K562 (cell line): ENCODE data around the gene FHIT. TPM values are rescaled to one million over a fixed set of nuclear protein-coding genes. Genes with fewer than 3 reads are reported as not detected.

ENCODE experiments used
- ATAC-seq: fragments of 200-7000 bp; cut with Tn5 transposase; 3 replicates; pipeline ENCODE4 v1.9.1; 2020; ENCODE audit warnings: moderate library complexity
- BruUV-seq: library from RNA; stranded (reverse); fragments of 400-500 nt; replicated peaks from 2 replicates; lab custom pipeline; 2021; lab: Mats Ljungman, UMichigan
- CTCF ChIA-PET: fragments of 300-600 bp; formaldehyde crosslinking; extraction: SDS; loops from one replicate; lab custom pipeline; 2021; ENCODE audit warnings: low intra/inter-chr PET ratio; lab: Yijun Ruan, JAX
- POLR2A ChIA-PET: fragments of 300-600, 350-650 bp; sonication (Branson Sonifier 250); formaldehyde crosslinking; extraction: SDS; loops from one replicate; lab custom pipeline; 2021; ENCODE audit warnings: antibody characterized with exemption, inconsistent platforms; lab: Yijun Ruan, JAX
- DNase-seq, 4 experiments: peaks; one replicate each; pipeline versions ENCODE4 v3.0.0 to v3.0.0-alpha.2; 2011 to 2018; ENCODE audit warnings: low spot score in 3 of 4, mixed read lengths in 3 of 4; ENCODE audit errors: extremely low read depth in 1 of 4
- FAIRE-seq: peaks from 2 replicates; lab custom pipeline; 2011; peaks lifted over from hg19 to GRCh38; lab: Jason Lieb, UNC
- H2AFZ ChIP-seq: 2 replicates; pipeline ENCODE4 v1.6.0; 2011; ENCODE audit warnings: low read depth, low read length, control low read depth, inconsistent platforms
- H3K27ac ChIP-seq: fragments of 200-600 bp; 3 replicates; pipeline ENCODE4 v1.8.0; 2011; ENCODE audit warnings: low read depth, mild to moderate bottlenecking, control low read depth, inconsistent platforms, low read length, moderate library complexity, mixed read lengths; ENCODE audit errors: extremely low read depth
- H3K27me3 ChIP-seq, 2 experiments: fragments of 300-600 bp in 1 of 2; 2 replicates in 1 of 2; 3 replicates in 1 of 2; pipeline versions ENCODE4 v1.6.0 to v1.8.0; 2011; ENCODE audit warnings: inconsistent platforms in 2 of 2, low read length in 2 of 2, mild to moderate bottlenecking in 1 of 2, mixed read lengths in 1 of 2, moderate library complexity in 1 of 2; ENCODE audit not compliant: control insufficient read depth in 2 of 2, insufficient read depth in 2 of 2
- H3K36me3 ChIP-seq: fragments of 300-600 bp; 3 replicates; pipeline ENCODE4 v1.8.0; 2011; ENCODE audit warnings: mild to moderate bottlenecking, low read length, inconsistent platforms; ENCODE audit not compliant: control insufficient read depth, insufficient read depth
- H3K4me1 ChIP-seq, 2 experiments: fragments of 200-600 bp in 1 of 2; replicated peaks in 1 of 2; 2 replicates in 1 of 2; 3 replicates in 1 of 2; pipeline versions ENCODE4 v1.5.1 to v1.8.0; 2011; ENCODE audit warnings: inconsistent platforms in 2 of 2, low read length in 2 of 2, mild to moderate bottlenecking in 1 of 2, mixed read lengths in 1 of 2, moderate library complexity in 1 of 2; ENCODE audit not compliant: control insufficient read depth in 2 of 2, insufficient read depth in 2 of 2
- H3K4me2 ChIP-seq: 2 replicates; pipeline ENCODE4 v1.6.1; 2011; ENCODE audit warnings: low read length, control low read depth, inconsistent platforms, mixed read lengths; ENCODE audit not compliant: insufficient read depth
- H3K4me3 ChIP-seq: fragments of 200-600 bp; sonication (generic), shearing (Covaris generic); 2 replicates; pipeline ENCODE4 v1.5.1; 2016; ENCODE audit warnings: control low read depth, inconsistent platforms
- H3K79me2 ChIP-seq: fragments of 200-600 bp; 3 replicates; pipeline ENCODE4 v1.8.0; 2011; ENCODE audit warnings: low read length, inconsistent platforms; ENCODE audit not compliant: control insufficient read depth, insufficient read depth
- H3K9ac ChIP-seq, 2 experiments: 2 replicates each; pipeline versions ENCODE4 v1.6.0 to v1.6.1; 2011; ENCODE audit warnings: low read depth in 2 of 2, low read length in 2 of 2, control low read depth in 1 of 2, inconsistent platforms in 1 of 2, mild to moderate bottlenecking in 1 of 2, mixed read lengths in 1 of 2; ENCODE audit not compliant: insufficient read depth in 1 of 2
- H3K9me1 ChIP-seq: one replicate; pipeline ENCODE4 v1.6.0; 2011; ENCODE audit warnings: inconsistent platforms, mild to moderate bottlenecking, low read length, moderate library complexity; ENCODE audit not compliant: control insufficient read depth, insufficient read depth
- H3K9me3 ChIP-seq: replicated peaks from 2 replicates; pipeline ENCODE4 v1.5.1; 2011; ENCODE audit warnings: low read depth, low read length, inconsistent platforms; ENCODE audit not compliant: control insufficient read depth, insufficient read depth
- H4K20me1 ChIP-seq: replicated peaks from 2 replicates; pipeline ENCODE4 v1.6.1; 2011; ENCODE audit warnings: low read length, inconsistent platforms, mixed read lengths; ENCODE audit not compliant: control insufficient read depth, insufficient read depth
- ELF4 ChIP-seq: fragments of 450-650 bp; formaldehyde crosslinking; IDR thresholded peaks from 2 replicates; pipeline ENCODE4 v1.4.0; 2022; ENCODE audit warnings: missing genetic modification characterization
- GABPA ChIP-seq: fragments of 200-800 bp; sonication (Bioruptor generic); conservative IDR thresholded peaks from 2 replicates; pipeline ENCODE4 v1.6.1; 2016; ENCODE audit warnings: low read depth, missing genetic modification characterization, missing compliant biosample characterization
- HNRNPK ChIP-seq: fragments of 200-400 bp; formaldehyde crosslinking; IDR thresholded peaks from one replicate; pipeline ENCODE4 v1.6.1; 2018; ENCODE audit warnings: mild to moderate bottlenecking, low read depth, low read length; ENCODE audit not compliant: poor library complexity, severe bottlenecking
- MAFK ChIP-seq: IDR thresholded peaks from 2 replicates; pipeline ENCODE4 v1.6.1; 2011; ENCODE audit warnings: low read length, improper control_type of control experiment
- SMARCB1 ChIP-seq: IDR thresholded peaks from 2 replicates; pipeline ENCODE4 v1.6.1; 2011; ENCODE audit warnings: improper control_type of control experiment, low read depth; ENCODE audit not compliant: insufficient read length
- ZKSCAN8 ChIP-seq: fragments of 200-800 bp; sonication (Bioruptor generic); IDR thresholded peaks from 2 replicates; pipeline ENCODE4 v1.6.1; 2016; ENCODE audit warnings: missing genetic modification characterization, missing compliant biosample characterization
- WGBS: fragments of 100-300 bp; shearing (Covaris generic); methylation state at CpG from one replicate; pipeline ENCODE4 v1.1.6; 2016; ENCODE audit warnings: low coverage, mixed read lengths; ENCODE audit not compliant: insufficient coverage; ENCODE audit errors: missing lambda C conversion rate; 5-methylcytosine and 5-hydroxymethylcytosine counted together
- in situ Hi-C: fragments of 300-500 bp; cut with MboI; formaldehyde crosslinking; loops from 4 replicates; pipeline ENCODE4 v1.15.0; 2018; ENCODE audit warnings: inconsistent platforms, mixed read lengths
- intact Hi-C: fragments of 100-400 bp; cut with micrococcal nuclease; formaldehyde crosslinking; loops from 2 replicates; pipeline ENCODE4 v1.14.2; 2022
- polyA plus RNA-seq, 8 experiments: library from polyadenylated mRNA; depleted of rRNA in 4 of 8; stranded (reverse) in 5 of 8; unstranded in 3 of 8; fragments of >200 nt; fragmentation: Nextera tagmentation in 2 of 8; fragmentation: Illumina TruSeq in 1 of 8; extraction: Ambion mirVana in 2 of 8; extraction: Trizol in 1 of 8; gene quantifications; 2 replicates each; pipeline versions ENCODE4 v1.2.1 to v1.2.3, GENCODE V29; 2011 to 2014; ENCODE audit warnings: inconsistent platforms in 1 of 8, missing spikeins in 1 of 8
- total RNA-seq, 7 experiments: library from RNA; depleted of rRNA in 6 of 7; stranded (reverse); fragments of >200 nt in 6 of 7; fragmentation: Illumina TruSeq in 2 of 7; extraction: Trizol in 2 of 7; gene quantifications; 2 replicates each; pipeline versions ENCODE4 v1.2.1 to v1.2.3, GENCODE V29; 2011 to 2021; ENCODE audit warnings: low replicate concordance in 1 of 7
- TF ChIP-seq, protein P1 (sequence below): fragments of 250-450 bp; sonication (Bioruptor Pico); IDR thresholded peaks from 2 replicates; pipeline ENCODE4 v1.5.0; 2021
- TF ChIP-seq, protein P2 (sequence below): sonication (generic); formaldehyde crosslinking; IDR thresholded peaks from 2 replicates; pipeline ENCODE4 v1.8.0; 2022; ENCODE audit warnings: mild to moderate bottlenecking, low read depth, missing genetic modification reagents
- TF ChIP-seq, protein P3 (sequence below): fragments of 250-450 bp; sonication (Bioruptor Pico); IDR thresholded peaks from 2 replicates; pipeline ENCODE4 v1.4.0; 2020; ENCODE audit warnings: mild to moderate bottlenecking, moderate library complexity, borderline replicate concordance

The FHIT gene
- total and polyA plus RNA-seq, 9 of the 15 experiments (the other 6 are each of a cell fraction or from before 2014, with no cell fraction given) = 1.7 to 9.1 (median 4.3) TPM

DNA sequence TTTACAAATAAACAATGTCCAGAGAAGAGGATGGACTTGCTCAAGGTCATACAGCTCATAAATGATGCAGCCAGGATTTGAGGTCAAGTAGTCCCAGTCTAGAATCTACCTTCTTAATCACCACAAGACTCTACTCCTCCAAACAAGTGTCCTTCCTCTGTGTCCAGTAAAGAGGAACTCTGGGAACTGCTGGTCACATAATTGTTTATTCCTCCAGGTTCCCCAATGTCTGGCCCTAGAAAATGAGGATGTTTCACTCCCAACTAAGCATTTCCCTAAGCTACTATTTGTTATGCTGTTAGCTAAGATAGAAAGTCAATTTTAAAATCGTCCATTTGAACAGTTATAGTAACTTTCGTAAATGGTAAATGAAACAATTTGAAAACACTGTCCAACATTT is 192.4 kb downstream of the FHIT start:
- Histone ChIP-seq H3K27me3 (no peaks in the 10 kb centered on the region), H3K4me2 (no peak overlapping the region), H3K4me3 (no peak overlapping the region), H3K9ac (no peak overlapping the region), H3K9me1 (no peaks in the 10 kb centered on the region), H3K9me3 (no peaks in the 10 kb centered on the region), H3K36me3 (no peaks in the 10 kb centered on the region), H2AFZ (no peak overlapping the region), H3K79me2 (no peaks in the 10 kb centered on the region)
- intact Hi-C loops = no loop called here
- ATAC-seq (no peak), DNase-seq (no peak)
- TF ChIP-seq, protein P1, sequence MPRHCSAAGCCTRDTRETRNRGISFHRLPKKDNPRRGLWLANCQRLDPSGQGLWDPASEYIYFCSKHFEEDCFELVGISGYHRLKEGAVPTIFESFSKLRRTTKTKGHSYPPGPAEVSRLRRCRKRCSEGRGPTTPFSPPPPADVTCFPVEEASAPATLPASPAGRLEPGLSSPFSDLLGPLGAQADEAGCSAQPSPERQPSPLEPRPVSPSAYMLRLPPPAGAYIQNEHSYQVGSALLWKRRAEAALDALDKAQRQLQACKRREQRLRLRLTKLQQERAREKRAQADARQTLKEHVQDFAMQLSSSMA (CRISPR knock-in tag) = no peak
- TF ChIP-seq, protein P2, sequence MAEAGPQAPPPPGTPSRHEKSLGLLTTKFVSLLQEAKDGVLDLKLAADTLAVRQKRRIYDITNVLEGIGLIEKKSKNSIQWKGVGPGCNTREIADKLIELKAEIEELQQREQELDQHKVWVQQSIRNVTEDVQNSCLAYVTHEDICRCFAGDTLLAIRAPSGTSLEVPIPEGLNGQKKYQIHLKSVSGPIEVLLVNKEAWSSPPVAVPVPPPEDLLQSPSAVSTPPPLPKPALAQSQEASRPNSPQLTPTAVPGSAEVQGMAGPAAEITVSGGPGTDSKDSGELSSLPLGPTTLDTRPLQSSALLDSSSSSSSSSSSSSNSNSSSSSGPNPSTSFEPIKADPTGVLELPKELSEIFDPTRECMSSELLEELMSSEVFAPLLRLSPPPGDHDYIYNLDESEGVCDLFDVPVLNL (CRISPR knock-in tag) = no peak
- TF ChIP-seq, all 486 proteins: peak for 0
- no peaks in the 10 kb centered on the region for H4K20me1 ChIP-seq
- no peak for FAIRE-seq
- 54% methylated on average over 2 of the region's 2 CpGs for WGBS
- ChIA-PET CTCF (no interaction called here), POLR2A (no interaction called here)
- no peak overlapping the region for H3K27ac ChIP-seq
- in situ Hi-C loops = no loop called here
- no peaks in the 10 kb centered on the region; a peak in 1 of 5 replicates for H3K4me1 ChIP-seq
- no TSS peak for BruUV-seq

DNA sequence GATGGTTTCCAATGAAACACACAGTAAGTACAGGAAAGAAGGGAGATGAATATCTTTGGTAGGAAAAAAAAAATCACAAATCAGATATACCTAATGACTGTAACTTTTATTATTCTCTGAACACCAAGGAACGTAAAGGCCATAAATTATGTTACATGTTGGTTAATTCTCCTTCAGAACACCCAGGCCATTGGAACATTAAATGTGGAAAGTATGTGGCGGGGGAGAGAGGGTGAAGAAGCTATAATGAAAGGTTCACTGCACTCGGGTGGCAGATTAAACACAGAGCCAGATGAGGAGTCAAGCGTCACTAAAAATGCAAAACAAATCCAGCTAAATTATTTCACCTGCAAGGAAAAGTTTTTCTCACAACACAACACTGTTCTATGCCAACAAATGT is 193.8 kb downstream of the FHIT start:
- Histone ChIP-seq H3K4me2 (no peak overlapping the region), H3K4me3 (no peak overlapping the region), H3K36me3 (no peaks in the 10 kb centered on the region), H3K9me1 (no peaks in the 10 kb centered on the region), H3K27me3 (no peaks in the 10 kb centered on the region), H4K20me1 (no peaks in the 10 kb centered on the region), H3K9ac (no peak overlapping the region), H2AFZ (no peak overlapping the region), H3K27ac (no peak overlapping the region), H3K79me2 (no peaks in the 10 kb centered on the region), H3K4me1 (no peaks in the 10 kb centered on the region; a peak in 1 of 5 replicates), H3K9me3 (no peaks in the 10 kb centered on the region)
- ChIA-PET CTCF (no interaction called here), POLR2A (no interaction called here)
- FAIRE-seq (no peak), ATAC-seq (no peak), DNase-seq (no peak)
- intact Hi-C loops = no loop called here
- 22% methylated on average over 4 of the region's 4 CpGs for WGBS
- in situ Hi-C loops = no loop called here
- BruUV-seq = no TSS peak
- TF ChIP-seq HNRNPK (no peak), MAFK (no peak), SMARCB1 (no peak), ZKSCAN8 (CRISPR knock-in tag) (no peak), ELF4 (no peak), GABPA (tag) (no peak)
- TF ChIP-seq, protein P3, sequence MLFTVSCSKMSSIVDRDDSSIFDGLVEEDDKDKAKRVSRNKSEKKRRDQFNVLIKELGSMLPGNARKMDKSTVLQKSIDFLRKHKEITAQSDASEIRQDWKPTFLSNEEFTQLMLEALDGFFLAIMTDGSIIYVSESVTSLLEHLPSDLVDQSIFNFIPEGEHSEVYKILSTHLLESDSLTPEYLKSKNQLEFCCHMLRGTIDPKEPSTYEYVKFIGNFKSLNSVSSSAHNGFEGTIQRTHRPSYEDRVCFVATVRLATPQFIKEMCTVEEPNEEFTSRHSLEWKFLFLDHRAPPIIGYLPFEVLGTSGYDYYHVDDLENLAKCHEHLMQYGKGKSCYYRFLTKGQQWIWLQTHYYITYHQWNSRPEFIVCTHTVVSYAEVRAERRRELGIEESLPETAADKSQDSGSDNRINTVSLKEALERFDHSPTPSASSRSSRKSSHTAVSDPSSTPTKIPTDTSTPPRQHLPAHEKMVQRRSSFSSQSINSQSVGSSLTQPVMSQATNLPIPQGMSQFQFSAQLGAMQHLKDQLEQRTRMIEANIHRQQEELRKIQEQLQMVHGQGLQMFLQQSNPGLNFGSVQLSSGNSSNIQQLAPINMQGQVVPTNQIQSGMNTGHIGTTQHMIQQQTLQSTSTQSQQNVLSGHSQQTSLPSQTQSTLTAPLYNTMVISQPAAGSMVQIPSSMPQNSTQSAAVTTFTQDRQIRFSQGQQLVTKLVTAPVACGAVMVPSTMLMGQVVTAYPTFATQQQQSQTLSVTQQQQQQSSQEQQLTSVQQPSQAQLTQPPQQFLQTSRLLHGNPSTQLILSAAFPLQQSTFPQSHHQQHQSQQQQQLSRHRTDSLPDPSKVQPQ (CRISPR knock-in tag) = no peak
